A204.1 (cell line): ENCODE results near the gene ZDHHC20.
"Not testable (repeated sequence)": the region's sequence is repeated elsewhere in the genome, so short reads cannot be mapped to it uniquely, and the experiment has no call there.

Experiments
- FAIRE-seq: peaks from 2 replicates; lab custom pipeline; 2012; peaks lifted over from hg19 to GRCh38; lab: Jason Lieb, UNC

Gene ZDHHC20

DNA sequence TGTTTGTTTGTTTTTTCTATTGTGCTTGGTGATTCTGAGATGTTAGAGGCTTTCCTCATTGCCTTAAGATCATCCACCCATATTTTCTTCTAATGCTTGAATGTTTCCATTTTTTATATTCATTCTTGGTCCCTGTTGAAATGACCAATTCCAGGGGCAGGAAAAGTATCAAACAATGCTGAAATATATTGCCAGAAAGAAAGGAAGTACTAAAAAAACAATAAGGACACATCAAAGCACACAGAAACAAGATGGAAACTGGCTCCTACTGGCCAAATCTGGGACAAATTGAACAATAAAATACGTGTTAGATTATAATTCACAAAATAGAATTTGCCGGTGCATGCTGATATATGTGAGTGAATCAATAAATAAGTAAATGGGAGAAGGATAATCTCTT lies 23.9 kb downstream of the ZDHHC20 start:
- no peak for FAIRE-seq

DNA sequence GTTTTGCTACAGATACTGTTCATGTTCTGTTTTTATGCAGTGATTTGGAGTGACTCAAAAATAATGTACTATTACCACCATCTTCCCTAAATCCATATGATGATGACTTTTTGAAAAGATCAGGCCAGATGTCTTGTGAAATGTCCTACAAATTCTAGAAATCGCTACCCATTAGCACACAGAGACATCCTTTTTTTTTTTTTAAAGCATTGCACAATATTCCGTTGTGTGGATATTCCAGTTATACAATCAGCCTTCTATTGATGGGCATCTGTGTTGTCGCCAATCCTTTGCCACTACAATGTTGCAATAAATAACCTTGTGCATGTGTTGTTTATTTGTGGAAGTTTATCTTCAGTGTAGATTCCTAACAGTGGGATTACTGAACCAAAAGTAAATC lies 24.5 kb downstream of the ZDHHC20 start:
- FAIRE-seq = no peak

GRCh38 chr13:21429211-21429610 lies 29.9 kb downstream of the ZDHHC20 start:
- FAIRE-seq = no peak

GRCh38 chr13:21427741-21428140 lies 31.4 kb downstream of the ZDHHC20 start:
- FAIRE-seq = no peak

- no peak for FAIRE-seq
Measured at GRCh38 chr13:21426238-21426637, 32.9 kb downstream of the ZDHHC20 start.

DNA sequence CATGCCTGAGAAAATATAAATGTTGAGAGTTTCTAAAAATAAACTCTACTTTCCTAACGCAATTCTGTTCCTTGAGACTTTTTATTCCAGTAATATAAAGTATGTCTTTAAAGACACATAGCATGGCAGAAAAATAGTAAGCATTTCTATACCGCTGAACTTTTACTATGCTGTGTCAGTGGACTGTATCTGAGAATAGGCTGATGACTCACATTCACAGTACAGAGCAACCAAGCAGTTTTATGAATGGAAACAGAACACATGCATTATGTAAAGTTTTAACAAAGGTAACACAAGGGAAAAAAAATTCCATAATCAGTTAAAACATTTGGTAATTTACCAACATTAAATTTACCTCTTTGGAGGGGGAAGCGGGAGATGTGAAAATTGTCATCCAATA lies 38.4 kb downstream of the ZDHHC20 start:
- FAIRE-seq = no peak

GRCh38 chr13:21413013-21413412 lies 46.1 kb downstream of the ZDHHC20 start:
- no peak for FAIRE-seq

- FAIRE-seq = not testable (repeated sequence)
Measured at GRCh38 chr13:21410453-21410852, 48.6 kb downstream of the ZDHHC20 start.

DNA sequence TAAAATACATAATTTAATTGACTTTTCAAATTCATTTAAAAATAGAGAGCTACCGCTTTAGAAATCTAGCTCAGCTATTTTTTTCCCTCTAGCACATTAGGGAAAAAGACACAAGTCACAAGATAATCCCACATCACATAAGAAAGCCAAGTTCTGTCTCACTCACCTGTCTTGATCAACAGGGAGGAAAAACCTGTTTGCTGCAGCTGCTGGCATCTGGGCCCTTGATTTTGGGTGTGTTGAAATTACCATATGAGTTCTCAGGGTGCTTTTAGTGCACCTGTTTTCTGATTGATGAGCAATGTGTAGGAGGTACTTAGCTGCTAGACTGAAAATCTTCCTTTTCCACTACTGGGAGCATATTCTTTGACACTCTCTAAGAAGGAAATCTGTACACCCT lies 53.8 kb downstream of the ZDHHC20 start:
- FAIRE-seq = no peak

DNA sequence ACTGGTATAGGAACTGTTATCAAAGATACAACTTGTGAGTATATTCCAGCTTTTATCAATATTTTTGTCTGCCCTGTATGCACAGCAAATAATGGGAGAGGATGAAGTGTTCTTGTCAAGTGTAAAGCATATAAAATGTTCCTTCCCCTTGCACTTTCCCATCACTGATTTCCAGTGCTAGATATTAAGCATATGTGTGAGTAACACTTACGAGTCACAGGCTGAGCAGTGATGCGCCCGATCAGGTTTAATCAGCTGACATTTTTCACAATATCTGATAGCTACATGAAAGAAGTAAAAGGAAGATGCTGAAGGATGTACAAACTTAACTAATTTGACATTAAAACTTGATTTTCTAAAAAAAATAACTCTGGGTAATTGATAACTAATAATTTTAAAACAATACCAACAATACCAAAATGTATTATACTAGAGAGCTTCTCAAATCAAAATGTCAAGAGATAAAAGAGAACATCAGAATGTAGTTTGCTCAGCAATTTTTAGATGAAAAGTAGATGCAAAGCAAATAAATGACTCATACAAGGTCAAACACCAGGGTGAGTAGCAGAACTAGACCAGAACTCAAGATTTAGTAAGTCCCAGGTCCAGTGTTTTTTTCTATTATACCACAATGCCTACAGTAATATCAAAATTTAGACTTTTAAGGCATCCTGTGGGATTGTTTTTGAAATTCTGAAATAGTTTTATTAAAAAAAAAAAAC lies 56.4 kb downstream of the ZDHHC20 start:
- FAIRE-seq = no peak

GRCh38 chr13:21399741-21400140 lies 59.4 kb downstream of the ZDHHC20 start:
- FAIRE-seq = no peak

- FAIRE-seq = no peak
Measured at GRCh38 chr13:21395953-21396352, 63.1 kb downstream of the ZDHHC20 start.

DNA sequence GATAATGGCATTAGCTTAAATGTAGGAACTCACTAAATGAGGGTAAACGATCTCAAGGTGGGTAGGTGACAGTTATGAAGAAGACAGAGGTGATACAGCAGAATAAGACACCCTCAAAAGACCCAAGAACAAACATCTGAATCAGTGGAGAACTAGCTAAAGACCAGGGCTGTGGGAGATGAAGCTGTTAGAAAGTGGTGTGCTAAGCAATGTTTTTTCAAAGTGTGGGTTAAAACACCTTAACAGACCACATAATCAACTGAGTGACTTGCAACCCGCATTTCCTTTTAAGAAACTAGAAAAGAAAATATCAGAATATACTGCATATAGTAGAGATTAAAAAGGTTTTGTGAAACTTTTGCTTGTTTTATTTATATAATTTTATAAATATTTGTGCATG lies 70.0 kb downstream of the ZDHHC20 start:
- FAIRE-seq = no peak

DNA sequence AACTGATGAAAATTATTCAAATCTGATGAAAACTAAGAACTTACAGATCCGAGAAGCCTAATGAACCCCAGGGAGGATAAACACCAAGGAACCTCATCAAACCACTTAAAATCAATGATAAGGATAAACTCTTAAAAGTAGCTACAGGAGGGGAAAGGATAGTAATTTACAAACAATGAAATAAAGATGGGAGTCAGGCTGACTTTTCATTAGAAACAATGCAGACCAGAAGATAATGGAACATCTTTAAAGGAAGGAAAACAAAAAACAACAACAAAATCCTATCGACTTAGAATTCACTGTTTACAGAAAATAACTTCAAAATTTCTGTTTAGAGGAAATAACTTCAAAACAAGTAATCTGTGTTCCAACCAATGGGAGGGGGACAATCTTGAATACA lies 73.4 kb downstream of the ZDHHC20 start:
- FAIRE-seq = no peak

GRCh38 chr13:21383090-21383489 lies 76.0 kb downstream of the ZDHHC20 start:
- FAIRE-seq = no peak

DNA sequence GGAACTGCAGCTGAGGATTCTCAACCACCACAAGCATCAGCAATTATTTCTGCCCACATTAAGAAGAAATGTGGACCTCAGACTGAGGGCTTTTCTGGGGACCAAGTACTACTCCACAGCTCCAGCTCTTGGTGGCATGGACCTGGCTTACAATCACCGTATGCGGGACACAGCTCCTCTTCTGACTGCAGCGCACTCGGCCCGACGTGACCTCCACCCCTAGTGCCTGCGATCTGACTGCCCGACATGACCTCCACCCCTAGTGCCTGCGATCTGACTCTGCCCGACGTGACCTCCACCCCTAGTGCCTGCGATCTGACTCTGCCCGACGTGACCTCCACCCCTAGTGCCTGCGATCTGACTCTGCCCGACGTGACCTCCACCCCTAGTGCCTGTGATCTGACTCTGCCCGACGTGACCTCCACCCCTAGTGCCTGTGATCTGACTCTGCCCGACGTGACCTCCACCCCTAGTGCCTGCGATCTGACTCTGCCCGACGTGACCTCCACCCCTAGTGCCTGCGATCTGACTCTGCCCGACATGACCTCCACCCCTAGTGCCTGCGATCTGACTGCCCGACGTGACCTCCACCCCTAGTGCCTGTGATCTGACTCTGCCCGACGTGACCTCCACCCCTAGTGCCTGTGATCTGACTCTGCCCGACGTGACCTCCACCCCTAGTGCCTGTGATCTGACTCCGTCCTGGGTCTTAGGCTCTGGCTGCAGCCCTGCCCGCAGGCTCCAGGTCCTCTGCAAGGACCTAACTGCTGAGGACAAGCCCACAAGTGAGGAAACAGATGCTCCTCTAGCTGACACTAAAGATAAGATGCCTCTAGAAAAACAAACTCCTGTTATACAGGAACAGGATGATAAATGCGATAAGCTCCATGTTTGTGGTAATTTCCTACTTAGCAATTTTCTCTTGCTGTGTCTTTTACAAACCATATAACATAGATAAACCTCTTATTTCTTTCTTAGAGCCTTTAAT lies 81.8 kb downstream of the ZDHHC20 start:
- not testable (repeated sequence) for FAIRE-seq

- no peak for FAIRE-seq
Measured at GRCh38 chr13:21372530-21372929, 86.6 kb downstream of the ZDHHC20 start.

DNA sequence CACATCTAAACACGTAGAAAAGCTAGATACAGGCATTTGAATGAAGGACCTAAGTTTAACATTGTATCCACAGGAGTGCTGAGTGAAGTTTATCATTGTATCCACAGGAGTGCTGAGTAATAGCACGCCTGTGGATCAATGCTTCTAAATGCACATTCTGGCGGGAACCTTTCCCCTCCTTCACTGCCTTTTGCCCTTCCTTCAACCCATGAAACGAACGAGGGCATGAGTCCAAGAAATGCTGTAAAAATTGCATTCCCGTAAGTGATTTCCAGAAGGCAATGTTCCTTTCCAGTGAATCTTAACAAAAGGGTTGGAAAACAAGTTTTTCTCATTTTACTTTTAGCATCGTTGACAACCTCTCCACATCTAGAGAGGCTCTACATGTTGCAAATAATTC lies 88.1 kb downstream of the ZDHHC20 start:
- FAIRE-seq = no peak

GRCh38 chr13:21365574-21365973 lies 93.5 kb downstream of the ZDHHC20 start:
- no peak for FAIRE-seq

GRCh38 chr13:21364916-21365315 lies 94.2 kb downstream of the ZDHHC20 start:
- FAIRE-seq = no peak

GRCh38 chr13:21364357-21364756 lies 94.7 kb downstream of the ZDHHC20 start:
- FAIRE-seq = no peak

DNA sequence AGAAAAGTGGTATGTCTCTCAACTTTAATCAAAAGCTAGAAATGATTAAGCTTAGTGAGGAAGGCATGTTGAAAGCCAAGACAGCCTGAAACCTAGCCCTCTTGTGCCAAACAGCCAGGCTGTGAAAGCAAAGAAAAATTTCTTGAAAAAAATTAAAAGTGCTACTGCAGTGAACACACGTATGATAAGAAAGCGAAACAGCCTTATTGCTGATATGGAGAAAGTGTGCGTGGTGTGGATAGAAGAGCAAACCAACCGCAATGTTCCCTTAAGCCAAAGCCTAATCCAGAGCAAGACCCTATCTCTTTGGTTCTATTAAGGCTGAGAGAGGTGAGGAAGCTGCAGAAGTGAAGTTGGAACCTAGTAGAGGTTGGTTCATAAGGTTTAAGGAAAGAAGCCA lies 96.4 kb downstream of the ZDHHC20 start:
- no peak for FAIRE-seq

GRCh38 chr13:21361706-21362105 lies 97.4 kb downstream of the ZDHHC20 start:
- FAIRE-seq = no peak
